IMR-90 (cell line): Measurements from ENCODE around the gene ZNF532. TPM values are rescaled to one million over a fixed set of nuclear protein-coding genes. Genes with fewer than 3 reads are reported as not detected.

Source experiments
- ATAC-seq: fragments of 200-7000 bp; cut with Tn5 transposase; 2 replicates; pipeline ENCODE4 v1.9.1; 2020; ENCODE audit warnings: low read depth, mild to moderate bottlenecking, moderate library complexity
- BruUV-seq: library from RNA; stranded (reverse); fragments of 400-500 nt; replicated peaks from 2 replicates; lab custom pipeline; 2021; lab: Mats Ljungman, UMichigan
- CTCF ChIA-PET: fragments of 300-600 bp; formaldehyde crosslinking; extraction: SDS; loops from one replicate; lab custom pipeline; 2021; ENCODE audit warnings: antibody characterized with exemption; lab: Yijun Ruan, JAX
- POLR2A ChIA-PET: fragments of 300-600 bp; sonication (Branson Sonifier 250); formaldehyde crosslinking; loops from one replicate; lab custom pipeline; 2022; ENCODE audit warnings: antibody characterized with exemption; ENCODE audit not compliant: unreplicated experiment; lab: Charles Lee
- DNase-seq: peaks from one replicate; pipeline ENCODE4 v3.0.0; 2013
- H2AFZ ChIP-seq: replicated peaks from 2 replicates; pipeline ENCODE3; 2013; ENCODE audit warnings: low read length, mild to moderate bottlenecking; ENCODE audit not compliant: poor library complexity
- H2AK5ac ChIP-seq: 2 replicates; pipeline ENCODE4 v1.6.1; 2013; ENCODE audit warnings: low read depth, low read length, inconsistent platforms
- H2AK9ac ChIP-seq: replicated peaks from 2 replicates; pipeline ENCODE3; 2013; ENCODE audit warnings: mild to moderate bottlenecking, low read depth, low read length, moderate library complexity; ENCODE audit not compliant: poor library complexity
- H2BK120ac ChIP-seq: 2 replicates; pipeline ENCODE4 v1.6.1; 2013; ENCODE audit warnings: low read depth, low read length, inconsistent platforms
- H2BK15ac ChIP-seq: 3 replicates; pipeline ENCODE4 v1.6.1; 2013; ENCODE audit warnings: low read depth, low read length, inconsistent platforms
- H2BK20ac ChIP-seq: 2 replicates; pipeline ENCODE4 v1.6.1; 2013; ENCODE audit warnings: low read depth, mild to moderate bottlenecking, inconsistent platforms, low read length, moderate library complexity
- H2BK5ac ChIP-seq: 2 replicates; pipeline ENCODE4 v1.6.1; 2013; ENCODE audit warnings: mild to moderate bottlenecking, low read depth, low read length, inconsistent platforms; ENCODE audit not compliant: poor library complexity, severe bottlenecking
- H3K14ac ChIP-seq: replicated peaks from 2 replicates; pipeline ENCODE4 v1.6.1; 2013; ENCODE audit warnings: low read depth, low read length, inconsistent platforms
- H3K18ac ChIP-seq: 2 replicates; pipeline ENCODE4 v1.6.1; 2013; ENCODE audit warnings: low read depth, low read length, control low read depth
- H3K23ac ChIP-seq: 2 replicates; pipeline ENCODE4 v1.6.1; 2013; ENCODE audit warnings: low read depth, low read length, inconsistent platforms
- H3K27ac ChIP-seq: 2 replicates; pipeline ENCODE4 v1.5.1; 2013; ENCODE audit warnings: mild to moderate bottlenecking, control low read depth, low read length; ENCODE audit not compliant: insufficient read depth
- H3K27me3 ChIP-seq: 2 replicates; pipeline ENCODE4 v1.6.1; 2013; ENCODE audit warnings: low read length; ENCODE audit not compliant: control insufficient read depth, insufficient read depth
- H3K36me3 ChIP-seq: 2 replicates; pipeline ENCODE4 v1.6.1; 2013; ENCODE audit warnings: low read length, mixed read lengths; ENCODE audit not compliant: control insufficient read depth, insufficient read depth
- H3K4ac ChIP-seq: 2 replicates; pipeline ENCODE4 v1.6.1; 2013; ENCODE audit warnings: low read depth, low read length, inconsistent platforms
- H3K4me1 ChIP-seq: 2 replicates; pipeline ENCODE4 v1.6.1; 2013; ENCODE audit warnings: low read length, mixed read lengths; ENCODE audit not compliant: control insufficient read depth, insufficient read depth
- H3K4me2 ChIP-seq: 2 replicates; pipeline ENCODE4 v1.6.1; 2013; ENCODE audit warnings: low read depth, mild to moderate bottlenecking, control low read depth, low read length, moderate library complexity
- H3K4me3 ChIP-seq: 2 replicates; pipeline ENCODE4 v1.5.1; 2013; ENCODE audit warnings: low read depth, mild to moderate bottlenecking, control low read depth, low read length, moderate library complexity; ENCODE audit not compliant: insufficient read depth
- H3K56ac ChIP-seq: 2 replicates; pipeline ENCODE4 v1.6.1; 2013; ENCODE audit warnings: low read length, inconsistent platforms; ENCODE audit not compliant: insufficient read depth; ENCODE audit errors: extremely low read depth
- H3K79me1 ChIP-seq, 2 experiments: 2 replicates each; pipeline ENCODE4 v1.6.1; 2013; ENCODE audit warnings: low read length in 2 of 2, inconsistent platforms in 1 of 2, low read depth in 1 of 2
- H3K9ac ChIP-seq: 2 replicates; pipeline ENCODE4 v1.6.1; 2013; ENCODE audit warnings: low read depth, low read length, control low read depth
- H3K9me1 ChIP-seq: 2 replicates; pipeline ENCODE4 v1.6.1; 2013; ENCODE audit warnings: low read length, inconsistent platforms; ENCODE audit not compliant: insufficient read depth
- H3K9me3 ChIP-seq: 2 replicates; pipeline ENCODE4 v1.6.1; 2013; ENCODE audit warnings: low read length; ENCODE audit not compliant: control insufficient read depth, insufficient read depth
- H4K20me1 ChIP-seq: 2 replicates; pipeline ENCODE4 v1.6.1; 2013; ENCODE audit warnings: low read length, inconsistent platforms; ENCODE audit not compliant: insufficient read depth
- H4K5ac ChIP-seq: 2 replicates; pipeline ENCODE4 v1.6.1; 2013; ENCODE audit warnings: mild to moderate bottlenecking, low read depth, low read length, control low read depth
- H4K8ac ChIP-seq, 2 experiments: 2 replicates each; pipeline ENCODE4 v1.6.1; 2013; ENCODE audit warnings: low read depth in 2 of 2, low read length in 2 of 2, control low read depth in 1 of 2, inconsistent platforms in 1 of 2
- H4K91ac ChIP-seq: 2 replicates; pipeline ENCODE4 v1.6.1; 2013; ENCODE audit warnings: low read depth, low read length, inconsistent platforms; ENCODE audit not compliant: insufficient read depth
- BHLHE40 ChIP-seq: fragments of 150-350 bp; IDR thresholded peaks from 2 replicates; pipeline ENCODE4 v1.6.1; 2016; ENCODE audit warnings: mild to moderate bottlenecking, low read depth, low read length
- CTCF ChIP-seq: conservative IDR thresholded peaks from 2 replicates; pipeline ENCODE4 v1.5.1; 2012; ENCODE audit warnings: mild to moderate bottlenecking, low read depth, low read length, improper control_type of control experiment
- MAFK ChIP-seq: IDR thresholded peaks from 2 replicates; pipeline ENCODE4 v1.6.1; 2012; ENCODE audit warnings: low read depth, low read length, improper control_type of control experiment
- MAZ ChIP-seq: IDR thresholded peaks from 2 replicates; pipeline ENCODE4 v1.6.1; 2012; ENCODE audit warnings: low read depth, mild to moderate bottlenecking, low read length, improper control_type of control experiment, moderate library complexity, borderline replicate concordance
- MXI1 ChIP-seq: IDR thresholded peaks from 2 replicates; pipeline ENCODE4 v1.6.1; 2012; ENCODE audit warnings: low read depth, mild to moderate bottlenecking, low read length, moderate library complexity, borderline replicate concordance
- RAD21 ChIP-seq: IDR thresholded peaks from 2 replicates; pipeline ENCODE4 v1.6.1; 2012; ENCODE audit warnings: low read length, improper control_type of control experiment
- RFX5 ChIP-seq: IDR thresholded peaks from 2 replicates; pipeline ENCODE4 v1.8.0; 2012; ENCODE audit warnings: low read depth, mild to moderate bottlenecking, low read length, moderate library complexity
- SMC3 ChIP-seq: fragments of 150-350 bp; IDR thresholded peaks from 2 replicates; pipeline ENCODE4 v1.6.1; 2016; ENCODE audit warnings: low read depth, mild to moderate bottlenecking, antibody characterized with exemption, low read length, moderate library complexity
- WGBS, 2 experiments: methylation state at CpG; one replicate each; pipeline versions ENCODE4 v1.1.5 to v1.1.7; 2013; ENCODE audit warnings: missing lambda C conversion rate in 2 of 2; ENCODE audit not compliant: insufficient read length in 1 of 2; ENCODE audit errors: extremely low coverage in 2 of 2; 5-methylcytosine and 5-hydroxymethylcytosine counted together
- dilution Hi-C: fragments of 300-500 bp; cut with HindIII; formaldehyde crosslinking; loops from one replicate; pipeline ENCODE4 v1.14.3; 2018; ENCODE audit warnings: low sequenced_read_pairs; ENCODE audit not compliant: unreplicated experiment
- in situ Hi-C: fragments of 300-500 bp; cut with MboI; formaldehyde crosslinking; loops from 3 replicates; pipeline ENCODE4 v1.14.3; 2019; ENCODE audit warnings: low sequenced_read_pairs, inconsistent platforms, mixed read lengths
- intact Hi-C: fragments of 100-400 bp; cut with micrococcal nuclease; formaldehyde crosslinking; loops from 2 replicates; pipeline ENCODE4 v1.10.0; 2022
- polyA plus RNA-seq, 3 experiments: library from polyadenylated mRNA; depleted of rRNA; stranded (reverse); fragments of >200 nt; gene quantifications; 2 replicates each; pipeline ENCODE4 v1.2.3, GENCODE V29; 2012; ENCODE audit warnings: low replicate concordance in 1 of 3
- total RNA-seq: library from RNA; depleted of rRNA; stranded (reverse); fragments of >200 nt; gene quantifications from 2 replicates; pipeline ENCODE4 v1.2.3, GENCODE V29; 2012
- TF ChIP-seq, protein P1 (sequence below): fragments of 150-350 bp; IDR thresholded peaks from 2 replicates; pipeline ENCODE4 v1.6.1; 2016; ENCODE audit warnings: low read depth, mild to moderate bottlenecking, low read length, moderate library complexity, borderline replicate concordance

Gene ZNF532
- total and polyA plus RNA-seq, 2 of the 4 experiments (the other 2 are of a cell fraction) = 29.9 to 45.8 TPM

- peak overlapping the region; percentile 99 for H3K23ac ChIP-seq
- in situ Hi-C loops (no loop called here), intact Hi-C loops (no loop called here), dilution Hi-C loops (no loop called here)
- no peak overlapping the region for H3K4me3 ChIP-seq
- peak overlapping the region; percentile 80 to 93 for H4K8ac ChIP-seq
- H4K91ac ChIP-seq = peak overlapping the region; percentile 42
- H3K4ac ChIP-seq = peak overlapping the region; percentile 98
- H4K5ac ChIP-seq = peak overlapping the region; percentile 91
- H3K79me1 ChIP-seq = peaks cover 36 to 47% of the 10 kb centered on the region in 2 experiments
- ChIA-PET POLR2A (no interaction called here), CTCF (no interaction called here)
- peaks cover 16% of the 10 kb centered on the region for H3K9me1 ChIP-seq
- H3K14ac ChIP-seq = peak overlapping the region; percentile 99
- H3K27ac ChIP-seq = peak overlapping the region; percentile 65; the same call in 1 of the 2 replicates
- peak overlapping the region; percentile 96 for H3K4me2 ChIP-seq
- peak overlapping the region; percentile 95 for H2BK120ac ChIP-seq
- peak overlapping the region; percentile 16; the same call in 1 of the 3 replicates for H2BK15ac ChIP-seq
- no peaks in the 10 kb centered on the region for H4K20me1 ChIP-seq
- no peak overlapping the region for H2AFZ ChIP-seq
- no peak overlapping the region for H2BK20ac ChIP-seq
- peak overlapping the region; percentile 91; the same call in 1 of the 2 replicates for H3K56ac ChIP-seq
- peaks cover 39% of the 10 kb centered on the region for H3K4me1 ChIP-seq
- H2AK5ac ChIP-seq = peak overlapping the region; percentile 87; the same call in 1 of the 2 replicates
- peaks cover 5% of the 10 kb centered on the region for H3K36me3 ChIP-seq
- H3K9ac ChIP-seq = peak overlapping the region; percentile 82; the same call in 1 of the 2 replicates
- no peaks in the 10 kb centered on the region for H3K9me3 ChIP-seq
- peak overlapping the region; percentile 96 for H2BK5ac ChIP-seq
- no TSS peak for BruUV-seq
- DNase-seq (no peak), ATAC-seq (no peak)
- H3K18ac ChIP-seq = peak overlapping the region; percentile 59
- no peaks in the 10 kb centered on the region for H3K27me3 ChIP-seq
- H2AK9ac ChIP-seq = no peak overlapping the region
- TF ChIP-seq, protein P1, sequence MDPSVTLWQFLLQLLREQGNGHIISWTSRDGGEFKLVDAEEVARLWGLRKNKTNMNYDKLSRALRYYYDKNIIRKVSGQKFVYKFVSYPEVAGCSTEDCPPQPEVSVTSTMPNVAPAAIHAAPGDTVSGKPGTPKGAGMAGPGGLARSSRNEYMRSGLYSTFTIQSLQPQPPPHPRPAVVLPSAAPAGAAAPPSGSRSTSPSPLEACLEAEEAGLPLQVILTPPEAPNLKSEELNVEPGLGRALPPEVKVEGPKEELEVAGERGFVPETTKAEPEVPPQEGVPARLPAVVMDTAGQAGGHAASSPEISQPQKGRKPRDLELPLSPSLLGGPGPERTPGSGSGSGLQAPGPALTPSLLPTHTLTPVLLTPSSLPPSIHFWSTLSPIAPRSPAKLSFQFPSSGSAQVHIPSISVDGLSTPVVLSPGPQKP = no peak
- TF ChIP-seq MAFK (no peak; the same call in 1 of the 2 replicates), SMC3 (no peak), BHLHE40 (no peak), RFX5 (no peak), MXI1 (no peak), MAZ (no peak), RAD21 (no peak), CTCF (no peak)
- WGBS, 2 experiments = 72% methylated on average over 5 of the region's 10 CpGs; no CpG with 5 or more reads in 1 of the 2 experiments
These were observed 2.3 kb upstream of the ZNF532 start for GRCh38 chr18:58862356-58862755.
